SK-N-SH treated with all-trans-retinoic acid at 6 μM for 48 hours (cell line): Measurements from ENCODE around the gene CLMN.
"Not testable (repeated sequence)": the region's sequence is repeated elsewhere in the genome, so short reads cannot be mapped to it uniquely, and the experiment has no call there.

ENCODE experiments used
- ATAC-seq: fragments of 200-7000 bp; cut with Tn5 transposase; 3 replicates; pipeline ENCODE4 v1.9.1; 2020; ENCODE audit warnings: mild to moderate bottlenecking, moderate library complexity
- ARNTL ChIP-seq: fragments of 450-650 bp; formaldehyde crosslinking; IDR thresholded peaks from 2 replicates; pipeline ENCODE4 v1.5.0; 2020; ENCODE audit warnings: low read depth, mild to moderate bottlenecking, moderate library complexity, borderline replicate concordance
- BACH2 ChIP-seq: fragments of 250-450 bp; sonication (Bioruptor Pico); IDR thresholded peaks from 2 replicates; pipeline ENCODE4 v1.9.0; 2021; ENCODE audit warnings: mild to moderate bottlenecking, borderline replicate concordance
- CSDC2 ChIP-seq: fragments of 250-450 bp; sonication (Bioruptor Pico); IDR thresholded peaks from 2 replicates; pipeline ENCODE4 v1.5.0; 2020; ENCODE audit warnings: mild to moderate bottlenecking, moderate library complexity
- ESRRG ChIP-seq: fragments of 250-450 bp; sonication (Bioruptor Pico); IDR thresholded peaks from 2 replicates; pipeline ENCODE4 v1.6.1; 2021; ENCODE audit warnings: mild to moderate bottlenecking
- GLIS3 ChIP-seq: fragments of 250-450 bp; sonication (Bioruptor Pico); IDR thresholded peaks from 2 replicates; pipeline ENCODE4 v1.5.0; 2020; ENCODE audit warnings: mild to moderate bottlenecking, moderate library complexity
- ISL1 ChIP-seq: fragments of 250-450 bp; sonication (Bioruptor Pico); IDR thresholded peaks from 2 replicates; pipeline ENCODE4 v2.1.2; 2022; ENCODE audit warnings: mild to moderate bottlenecking, moderate library complexity
- OSR1 ChIP-seq: fragments of 250-450 bp; sonication (Bioruptor Pico); IDR thresholded peaks from 2 replicates; pipeline ENCODE4 v1.8.0; 2022; ENCODE audit warnings: moderate library complexity, mild to moderate bottlenecking, inconsistent platforms
- PPARA ChIP-seq: fragments of 250-450 bp; sonication (Bioruptor Pico); IDR thresholded peaks from 2 replicates; pipeline ENCODE4 v1.5.0; 2020; ENCODE audit warnings: mild to moderate bottlenecking, borderline replicate concordance
- RARB ChIP-seq: fragments of 250-450 bp; sonication (Bioruptor Pico); IDR thresholded peaks from 2 replicates; pipeline ENCODE4 v1.8.0; 2021; ENCODE audit warnings: mild to moderate bottlenecking, moderate library complexity
- SNAI2 ChIP-seq: fragments of 250-450 bp; sonication (Bioruptor Pico); IDR thresholded peaks from 2 replicates; pipeline ENCODE4 v1.5.0; 2020; ENCODE audit warnings: mild to moderate bottlenecking, moderate library complexity
- TOX ChIP-seq: fragments of 250-450 bp; sonication (Bioruptor Pico); IDR thresholded peaks from 2 replicates; pipeline ENCODE4 v1.8.0; 2021; ENCODE audit warnings: mild to moderate bottlenecking, moderate library complexity, borderline replicate concordance
- ZC3H10 ChIP-seq: fragments of 250-450 bp; sonication (Bioruptor Pico); IDR thresholded peaks from 2 replicates; pipeline ENCODE4 v1.5.1; 2021; ENCODE audit warnings: mild to moderate bottlenecking, moderate library complexity
- ZFP3 ChIP-seq: fragments of 250-450 bp; sonication (Bioruptor Pico); IDR thresholded peaks from 2 replicates; pipeline ENCODE4 v1.5.0; 2020; ENCODE audit warnings: mild to moderate bottlenecking, moderate library complexity
- ZFP30 ChIP-seq: fragments of 450-650 bp; formaldehyde crosslinking; IDR thresholded peaks from 2 replicates; pipeline ENCODE4 v1.5.0; 2022; ENCODE audit warnings: mild to moderate bottlenecking, moderate library complexity
- ZNF565 ChIP-seq: fragments of 450-650 bp; formaldehyde crosslinking; conservative IDR thresholded peaks from 2 replicates; pipeline ENCODE4 v1.5.0; 2020; ENCODE audit warnings: low read depth, mild to moderate bottlenecking, moderate library complexity
- ZNF70 ChIP-seq: fragments of 450-650 bp; formaldehyde crosslinking; IDR thresholded peaks from 2 replicates; pipeline ENCODE4 v1.5.0; 2020; ENCODE audit warnings: mild to moderate bottlenecking, moderate library complexity
- TF ChIP-seq, protein P1 (sequence below): fragments of 250-450 bp; sonication (Bioruptor Pico); IDR thresholded peaks from 2 replicates; pipeline ENCODE4 v1.5.1; 2020; ENCODE audit warnings: low read depth, mild to moderate bottlenecking, moderate library complexity
- TF ChIP-seq, protein P2 (sequence below): fragments of 250-450 bp; sonication (Bioruptor Pico); IDR thresholded peaks from 2 replicates; pipeline ENCODE4 v1.8.0; 2021; ENCODE audit warnings: low read depth, mild to moderate bottlenecking, moderate library complexity, borderline replicate concordance
- TF ChIP-seq, protein P3 (sequence below): fragments of 250-450 bp; sonication (Bioruptor Pico); IDR thresholded peaks from 2 replicates; pipeline ENCODE4 v1.5.1; 2021; ENCODE audit warnings: mild to moderate bottlenecking, moderate library complexity
- TF ChIP-seq, protein P4 (sequence below): fragments of 250-450 bp; sonication (Bioruptor Pico); IDR thresholded peaks from 2 replicates; pipeline ENCODE4 v1.5.0; 2020; ENCODE audit warnings: mild to moderate bottlenecking, moderate library complexity

The CLMN gene

DNA sequence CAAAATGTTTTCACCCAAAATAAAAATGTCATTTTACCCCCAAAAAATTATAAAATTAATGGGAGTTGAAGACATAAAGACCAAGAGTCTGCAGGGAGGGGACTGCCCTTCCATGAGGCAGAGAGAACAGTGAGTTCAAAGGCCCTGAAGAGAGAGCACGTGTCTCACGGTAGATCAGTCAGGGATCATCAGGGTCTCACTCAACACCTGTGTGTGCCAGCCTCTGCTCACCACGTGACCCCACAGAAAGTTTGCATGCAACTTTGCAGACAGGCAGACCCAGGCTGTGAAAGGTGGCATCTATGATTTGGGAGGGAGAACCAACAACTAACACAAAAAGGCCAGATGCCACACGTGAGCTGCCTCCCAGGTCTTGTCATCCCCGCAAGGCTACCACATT, 33.1 kb downstream of the CLMN start (continued):
- TF ChIP-seq, protein P1, sequence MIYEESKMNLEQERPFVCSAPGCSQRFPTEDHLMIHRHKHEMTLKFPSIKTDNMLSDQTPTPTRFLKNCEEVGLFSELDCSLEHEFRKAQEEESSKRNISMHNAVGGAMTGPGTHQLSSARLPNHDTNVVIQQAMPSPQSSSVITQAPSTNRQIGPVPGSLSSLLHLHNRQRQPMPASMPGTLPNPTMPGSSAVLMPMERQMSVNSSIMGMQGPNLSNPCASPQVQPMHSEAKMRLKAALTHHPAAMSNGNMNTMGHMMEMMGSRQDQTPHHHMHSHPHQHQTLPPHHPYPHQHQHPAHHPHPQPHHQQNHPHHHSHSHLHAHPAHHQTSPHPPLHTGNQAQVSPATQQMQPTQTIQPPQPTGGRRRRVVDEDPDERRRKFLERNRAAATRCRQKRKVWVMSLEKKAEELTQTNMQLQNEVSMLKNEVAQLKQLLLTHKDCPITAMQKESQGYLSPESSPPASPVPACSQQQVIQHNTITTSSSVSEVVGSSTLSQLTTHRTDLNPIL: no peak
- no peak for TF ChIP-seq ARNTL
- no peak for TF ChIP-seq OSR1 (CRISPR knock-in tag)
- TF ChIP-seq, protein P2, sequence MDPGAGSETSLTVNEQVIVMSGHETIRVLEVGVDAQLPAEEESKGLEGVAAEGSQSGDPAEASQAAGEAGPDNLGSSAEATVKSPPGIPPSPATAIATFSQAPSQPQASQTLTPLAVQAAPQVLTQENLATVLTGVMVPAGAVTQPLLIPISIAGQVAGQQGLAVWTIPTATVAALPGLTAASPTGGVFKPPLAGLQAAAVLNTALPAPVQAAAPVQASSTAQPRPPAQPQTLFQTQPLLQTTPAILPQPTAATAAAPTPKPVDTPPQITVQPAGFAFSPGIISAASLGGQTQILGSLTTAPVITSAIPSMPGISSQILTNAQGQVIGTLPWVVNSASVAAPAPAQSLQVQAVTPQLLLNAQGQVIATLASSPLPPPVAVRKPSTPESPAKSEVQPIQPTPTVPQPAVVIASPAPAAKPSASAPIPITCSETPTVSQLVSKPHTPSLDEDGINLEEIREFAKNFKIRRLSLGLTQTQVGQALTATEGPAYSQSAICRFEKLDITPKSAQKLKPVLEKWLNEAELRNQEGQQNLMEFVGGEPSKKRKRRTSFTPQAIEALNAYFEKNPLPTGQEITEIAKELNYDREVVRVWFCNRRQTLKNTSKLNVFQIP: no peak
- no peak for TF ChIP-seq ESRRG (CRISPR knock-in tag)
- TF ChIP-seq ZFP30: no peak
- TF ChIP-seq, all 23 proteins: peak for 0

DNA sequence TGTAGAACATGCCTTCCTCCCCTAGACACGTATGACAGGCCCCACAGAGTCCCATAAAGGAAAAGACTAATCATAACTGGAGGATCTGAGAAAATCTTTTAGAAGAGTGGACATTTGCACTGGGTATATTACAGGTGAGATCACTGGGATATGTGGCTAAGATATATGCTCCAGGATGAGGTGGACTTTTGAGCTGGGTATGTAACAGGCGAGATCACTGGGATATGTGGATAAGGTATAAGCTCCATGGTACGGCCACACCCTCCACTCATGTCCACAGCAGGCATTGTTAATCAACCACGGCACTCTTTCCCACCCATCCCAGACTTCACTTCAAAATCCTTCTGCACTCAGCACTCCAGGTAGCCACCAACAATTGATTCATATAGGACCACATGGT, 34.1 kb downstream of the CLMN start:
- no peak for ATAC-seq

DNA sequence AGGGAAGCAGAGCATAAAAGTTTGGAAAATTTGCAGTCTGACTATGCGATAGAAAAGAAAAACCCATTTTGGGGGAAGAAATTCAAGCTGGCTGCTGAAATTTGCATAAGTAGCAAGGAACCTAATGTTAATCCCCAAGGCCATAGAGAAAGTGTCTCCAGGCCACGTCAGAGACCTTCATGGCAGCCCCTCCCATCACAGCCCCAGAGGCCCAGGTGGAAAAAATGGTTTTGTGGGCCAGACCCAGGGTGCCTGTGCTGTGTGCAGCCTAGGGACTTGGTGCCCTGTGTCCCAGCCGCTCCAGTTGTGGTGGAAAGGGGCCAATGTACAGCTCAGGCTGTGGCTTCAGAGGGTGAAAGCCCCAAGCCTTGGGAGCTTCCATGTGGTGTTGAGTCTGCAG, 35.9 kb downstream of the CLMN start:
- ATAC-seq: not testable (repeated sequence)

More for the DNA sequence above, 34.1 kb downstream of the CLMN start:
- no peak for TF ChIP-seq ZFP30
- TF ChIP-seq SNAI2 (CRISPR knock-in tag): no peak
- TF ChIP-seq, protein P3, sequence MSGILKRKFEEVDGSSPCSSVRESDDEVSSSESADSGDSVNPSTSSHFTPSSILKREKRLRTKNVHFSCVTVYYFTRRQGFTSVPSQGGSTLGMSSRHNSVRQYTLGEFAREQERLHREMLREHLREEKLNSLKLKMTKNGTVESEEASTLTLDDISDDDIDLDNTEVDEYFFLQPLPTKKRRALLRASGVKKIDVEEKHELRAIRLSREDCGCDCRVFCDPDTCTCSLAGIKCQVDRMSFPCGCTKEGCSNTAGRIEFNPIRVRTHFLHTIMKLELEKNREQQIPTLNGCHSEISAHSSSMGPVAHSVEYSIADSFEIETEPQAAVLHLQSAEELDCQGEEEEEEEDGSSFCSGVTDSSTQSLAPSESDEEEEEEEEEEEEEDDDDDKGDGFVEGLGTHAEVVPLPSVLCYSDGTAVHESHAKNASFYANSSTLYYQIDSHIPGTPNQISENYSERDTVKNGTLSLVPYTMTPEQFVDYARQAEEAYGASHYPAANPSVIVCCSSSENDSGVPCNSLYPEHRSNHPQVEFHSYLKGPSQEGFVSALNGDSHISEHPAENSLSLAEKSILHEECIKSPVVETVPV: no peak
- no peak for TF ChIP-seq OSR1 (CRISPR knock-in tag)
- TF ChIP-seq ZC3H10: no peak
- TF ChIP-seq ZNF565 (CRISPR knock-in tag): no peak
- no peak for TF ChIP-seq ISL1
- TF ChIP-seq ZNF70: no peak
- TF ChIP-seq GLIS3: no peak
- TF ChIP-seq, protein P2: no peak
- no peak for TF ChIP-seq PPARA (CRISPR knock-in tag)
- no peak for TF ChIP-seq ZFP3
- TF ChIP-seq, protein P1: no peak
- TF ChIP-seq ESRRG (CRISPR knock-in tag): no peak
- no peak for TF ChIP-seq CSDC2 (CRISPR knock-in tag)

DNA sequence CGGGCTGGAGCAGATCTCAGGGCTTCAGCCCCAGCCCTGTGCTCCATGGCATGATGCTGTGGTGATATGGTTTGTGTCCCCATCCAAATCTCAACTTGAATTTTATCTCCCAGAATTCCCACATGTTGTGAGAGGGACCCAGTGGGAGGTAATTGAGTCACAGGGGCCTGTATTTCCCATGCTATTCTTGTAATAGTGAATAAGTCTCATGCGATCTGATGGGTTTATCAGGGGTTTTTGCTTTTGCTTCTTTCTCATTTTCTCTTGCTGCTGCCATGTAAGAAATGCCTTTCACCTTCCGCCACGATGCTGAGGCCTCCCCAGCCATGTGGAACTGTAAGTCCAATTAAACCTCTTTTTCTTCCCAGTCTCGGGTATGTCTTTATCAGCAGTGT, 36.7 kb downstream of the CLMN start:
- not testable (repeated sequence) for ATAC-seq

DNA sequence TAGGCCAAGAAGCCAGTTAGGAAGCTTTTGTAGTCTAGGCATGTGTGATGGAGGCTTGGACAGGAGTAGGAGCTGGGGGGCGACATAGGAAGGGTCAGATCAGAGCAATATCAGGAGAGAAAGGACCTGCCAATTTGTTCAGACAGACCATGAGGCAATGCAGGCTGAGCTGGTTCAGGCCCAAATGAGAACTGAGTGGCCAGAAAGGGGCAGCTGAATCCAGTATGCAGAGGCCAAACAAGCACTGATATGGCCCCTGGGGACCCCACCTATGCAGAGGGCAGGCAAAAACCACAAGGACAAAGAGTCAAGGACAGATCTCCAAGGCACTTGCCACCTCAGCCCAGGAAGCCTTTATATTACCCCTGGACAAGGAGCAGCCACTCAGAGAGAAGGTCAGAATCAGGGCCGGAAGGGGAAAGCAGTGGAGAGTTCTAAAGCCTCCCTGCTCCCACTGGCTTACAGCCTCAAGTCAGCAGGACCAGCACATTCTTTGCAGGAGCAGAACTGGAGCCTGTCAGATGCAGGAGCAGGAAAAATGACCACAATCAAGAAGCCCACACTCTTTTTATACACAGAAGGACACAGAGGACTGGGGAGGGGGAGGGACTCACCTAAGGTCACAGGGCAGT, 37.2 kb downstream of the CLMN start:
- TF ChIP-seq, protein P3: no peak
- TF ChIP-seq ARNTL: no peak
- no peak for TF ChIP-seq PPARA (CRISPR knock-in tag)
- TF ChIP-seq ISL1: no peak
- TF ChIP-seq, protein P1: no peak
- TF ChIP-seq, protein P4, sequence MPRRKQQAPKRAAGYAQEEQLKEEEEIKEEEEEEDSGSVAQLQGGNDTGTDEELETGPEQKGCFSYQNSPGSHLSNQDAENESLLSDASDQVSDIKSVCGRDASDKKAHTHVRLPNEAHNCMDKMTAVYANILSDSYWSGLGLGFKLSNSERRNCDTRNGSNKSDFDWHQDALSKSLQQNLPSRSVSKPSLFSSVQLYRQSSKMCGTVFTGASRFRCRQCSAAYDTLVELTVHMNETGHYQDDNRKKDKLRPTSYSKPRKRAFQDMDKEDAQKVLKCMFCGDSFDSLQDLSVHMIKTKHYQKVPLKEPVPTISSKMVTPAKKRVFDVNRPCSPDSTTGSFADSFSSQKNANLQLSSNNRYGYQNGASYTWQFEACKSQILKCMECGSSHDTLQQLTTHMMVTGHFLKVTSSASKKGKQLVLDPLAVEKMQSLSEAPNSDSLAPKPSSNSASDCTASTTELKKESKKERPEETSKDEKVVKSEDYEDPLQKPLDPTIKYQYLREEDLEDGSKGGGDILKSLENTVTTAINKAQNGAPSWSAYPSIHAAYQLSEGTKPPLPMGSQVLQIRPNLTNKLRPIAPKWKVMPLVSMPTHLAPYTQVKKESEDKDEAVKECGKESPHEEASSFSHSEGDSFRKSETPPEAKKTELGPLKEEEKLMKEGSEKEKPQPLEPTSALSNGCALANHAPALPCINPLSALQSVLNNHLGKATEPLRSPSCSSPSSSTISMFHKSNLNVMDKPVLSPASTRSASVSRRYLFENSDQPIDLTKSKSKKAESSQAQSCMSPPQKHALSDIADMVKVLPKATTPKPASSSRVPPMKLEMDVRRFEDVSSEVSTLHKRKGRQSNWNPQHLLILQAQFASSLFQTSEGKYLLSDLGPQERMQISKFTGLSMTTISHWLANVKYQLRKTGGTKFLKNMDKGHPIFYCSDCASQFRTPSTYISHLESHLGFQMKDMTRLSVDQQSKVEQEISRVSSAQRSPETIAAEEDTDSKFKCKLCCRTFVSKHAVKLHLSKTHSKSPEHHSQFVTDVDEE (CRISPR knock-in tag): no peak
- TF ChIP-seq GLIS3: no peak
- TF ChIP-seq ZFP30: no peak
- no peak for TF ChIP-seq BACH2 (CRISPR knock-in tag)
- no peak for TF ChIP-seq TOX (CRISPR knock-in tag)
- TF ChIP-seq RARB (CRISPR knock-in tag): no peak
- TF ChIP-seq ZC3H10: no peak
- TF ChIP-seq OSR1 (CRISPR knock-in tag): no peak
- TF ChIP-seq ZNF70: no peak
- TF ChIP-seq ESRRG (CRISPR knock-in tag): no peak
- no peak for ATAC-seq
